VCaP (cell line): Measurements from ENCODE around the gene FURIN.

ENCODE experiments used
- H3K27ac ChIP-seq: fragments of 450-650 bp; 2 replicates; pipeline ENCODE4 v1.5.1; 2017
- CTCF ChIP-seq: fragments of 450-650 bp; conservative IDR thresholded peaks from 2 replicates; pipeline ENCODE4 v1.5.1; 2017; ENCODE audit warnings: mild to moderate bottlenecking, moderate library complexity

Gene FURIN

GRCh38 chr15:90881978-90882721 is 13.8 kb downstream of the FURIN start:
- 0 out of 2 replicates have a peak overlapping the region, but pooled peaks have one; percentile 1 for H3K27ac ChIP-seq
- TF ChIP-seq CTCF = no peak

GRCh38 chr15:90882781-90883525 is 14.6 kb downstream of the FURIN start:
- TF ChIP-seq CTCF = no peak
- H3K27ac ChIP-seq = peak overlapping the region; percentile 83

GRCh38 chr15:90883526-90883975 is 15.2 kb downstream of the FURIN start:
- H3K27ac ChIP-seq = peak overlapping the region; percentile 83
- no peak for TF ChIP-seq CTCF

- H3K27ac ChIP-seq = peak within 1 kb of the TSS; percentile 83
- TF ChIP-seq CTCF = no peak
Measured at GRCh38 chr15:90883976-90884718, 15.8 kb downstream of the FURIN start, which contains the start of gene FES. FES (plus strand) TSS chr15:90884504; CDS start chr15:90885046, 542 bp downstream.

GRCh38 chr15:90884719-90885431 is 16.5 kb downstream of the FURIN start:
- peak overlapping the region; percentile 83 for H3K27ac ChIP-seq
- no peak for TF ChIP-seq CTCF

- TF ChIP-seq CTCF = peak; percentile 100
- peak overlapping the region; percentile 83 for H3K27ac ChIP-seq
Measured at GRCh38 chr15:90885432-90886290, 17.3 kb downstream of the FURIN start.
